ENCODE measurements around the gene ADRB2.

GRCh38 chr5:148861696-148862095, 35.3 kb downstream of the ADRB2 start:
- no peak for TF ChIP-seq CTCF (IDR thresholded peaks at IDR 0.05)
- no peak for TF ChIP-seq ZFX (IDR thresholded peaks at IDR 0.05; ENCODE audit: borderline replicate concordance)

Measured in 22Rv1 (cell line).